HG03457 (cell line): ENCODE data around the gene LRRC1.
A peak's percentile ranks its signal among the peaks of the same experiment; 100 is the strongest.

ENCODE experiments used
- ATAC-seq: cut with Tn5 transposase; IDR thresholded peaks from one replicate; pipeline ENCODE4 v1.9.1; 2021; ENCODE audit warnings: moderate number of reproducible peaks; ENCODE audit not compliant: unreplicated experiment

Gene LRRC1

GRCh38 chr6:53878808-53879207, 84.0 kb downstream of the LRRC1 start:
- no peak for ATAC-seq

DNA sequence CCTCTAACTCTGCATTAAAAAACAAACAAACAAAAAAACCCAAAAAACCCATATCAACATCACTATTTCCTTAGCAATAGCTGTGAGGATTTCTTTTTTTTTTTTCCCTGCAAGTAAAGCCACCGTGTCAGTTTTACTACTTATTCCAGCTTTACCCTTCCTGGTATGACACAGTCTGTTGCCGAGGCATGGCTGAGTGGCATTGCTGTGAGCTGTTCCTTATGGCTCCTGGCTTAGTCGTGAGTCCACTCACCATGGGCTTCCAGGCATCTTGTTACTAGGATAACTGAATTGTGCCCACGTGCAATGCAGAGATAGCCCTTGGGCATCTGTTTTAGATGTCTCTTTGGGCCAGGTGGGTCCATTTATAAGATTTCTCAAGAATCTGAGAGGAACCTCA, 84.8 kb downstream of the LRRC1 start:
- no peak for ATAC-seq

GRCh38 chr6:53887316-53887715, 92.5 kb downstream of the LRRC1 start:
- no peak for ATAC-seq

GRCh38 chr6:53888931-53889330, 94.1 kb downstream of the LRRC1 start:
- ATAC-seq: no peak

- ATAC-seq: no peak
Measured at GRCh38 chr6:53889365-53889764, 94.6 kb downstream of the LRRC1 start.

DNA sequence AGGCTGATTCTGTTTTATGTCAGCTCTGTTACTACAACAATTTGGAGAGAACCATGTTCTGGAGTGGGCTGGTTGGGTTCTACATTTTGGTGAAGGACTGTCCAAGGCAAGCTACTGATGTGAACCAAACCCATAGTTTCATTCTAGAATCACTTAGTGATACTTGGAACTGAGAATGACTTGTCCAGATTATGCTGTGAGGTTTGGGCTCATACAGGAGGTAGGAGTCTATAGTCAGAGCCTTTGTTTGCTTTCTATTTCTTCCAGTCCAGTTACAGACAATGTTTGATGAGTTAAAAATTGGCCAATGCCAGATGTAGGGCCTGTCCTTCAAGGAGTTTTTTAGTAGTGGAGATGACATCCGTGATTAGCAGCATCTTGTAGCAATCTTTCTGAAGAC, 97.9 kb downstream of the LRRC1 start:
- peak; percentile 62 for ATAC-seq

GRCh38 chr6:53894091-53894490, 99.3 kb downstream of the LRRC1 start:
- ATAC-seq: peak; percentile 85

- no peak for ATAC-seq
Measured at GRCh38 chr6:53896196-53896595, 101.4 kb downstream of the LRRC1 start.

- no peak for ATAC-seq
Measured at GRCh38 chr6:53898026-53898795, 103.4 kb downstream of the LRRC1 start.

DNA sequence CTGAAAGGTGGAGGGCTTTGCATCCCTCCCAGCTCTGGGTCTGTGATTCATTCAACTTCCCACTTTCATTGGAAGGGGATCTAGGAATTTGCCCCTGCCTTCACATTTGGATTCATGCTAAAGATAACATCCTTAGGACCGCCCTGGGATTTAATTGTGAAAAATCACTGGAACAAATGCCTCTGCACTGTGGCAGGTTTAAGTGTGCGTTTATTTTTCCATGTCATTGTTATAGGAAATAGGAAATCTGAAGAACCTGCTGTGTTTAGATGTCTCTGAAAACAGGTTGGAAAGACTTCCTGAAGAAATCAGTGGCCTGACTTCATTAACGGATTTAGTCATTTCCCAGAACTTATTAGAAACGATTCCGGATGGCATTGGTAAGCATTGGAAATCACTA, 104.7 kb downstream of the LRRC1 start:
- ATAC-seq: no peak

- ATAC-seq: no peak
Measured at GRCh38 chr6:53903357-53903756, 108.6 kb downstream of the LRRC1 start.

DNA sequence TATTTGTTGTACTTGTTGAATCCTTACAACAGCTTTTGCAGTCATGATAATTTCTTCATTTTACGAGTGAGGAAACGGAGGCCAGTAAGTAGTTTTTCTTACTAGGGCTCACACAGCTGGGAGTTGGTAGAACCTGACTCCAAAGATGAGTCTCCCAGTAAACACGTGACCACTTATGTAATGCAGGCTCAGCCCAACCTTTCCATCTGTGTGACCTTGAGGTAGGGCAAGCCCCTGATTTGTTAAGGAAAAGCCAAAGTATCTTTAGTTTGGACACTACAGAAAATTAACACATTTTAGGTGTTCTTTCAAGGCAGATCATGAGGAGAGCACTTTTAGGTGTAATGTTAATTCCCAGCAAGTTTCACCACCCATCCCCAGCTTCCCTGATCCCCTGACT, 111.3 kb downstream of the LRRC1 start:
- ATAC-seq: no peak

- no peak for ATAC-seq
Measured at GRCh38 chr6:53906842-53907241, 112.0 kb downstream of the LRRC1 start.

GRCh38 chr6:53910834-53911233, 116.0 kb downstream of the LRRC1 start:
- no peak for ATAC-seq

GRCh38 chr6:53912661-53913060, 117.9 kb downstream of the LRRC1 start:
- no peak for ATAC-seq

GRCh38 chr6:53913286-53913685, 118.5 kb downstream of the LRRC1 start:
- no peak for ATAC-seq

GRCh38 chr6:53915026-53915691, 120.4 kb downstream of the LRRC1 start:
- no peak for ATAC-seq

DNA sequence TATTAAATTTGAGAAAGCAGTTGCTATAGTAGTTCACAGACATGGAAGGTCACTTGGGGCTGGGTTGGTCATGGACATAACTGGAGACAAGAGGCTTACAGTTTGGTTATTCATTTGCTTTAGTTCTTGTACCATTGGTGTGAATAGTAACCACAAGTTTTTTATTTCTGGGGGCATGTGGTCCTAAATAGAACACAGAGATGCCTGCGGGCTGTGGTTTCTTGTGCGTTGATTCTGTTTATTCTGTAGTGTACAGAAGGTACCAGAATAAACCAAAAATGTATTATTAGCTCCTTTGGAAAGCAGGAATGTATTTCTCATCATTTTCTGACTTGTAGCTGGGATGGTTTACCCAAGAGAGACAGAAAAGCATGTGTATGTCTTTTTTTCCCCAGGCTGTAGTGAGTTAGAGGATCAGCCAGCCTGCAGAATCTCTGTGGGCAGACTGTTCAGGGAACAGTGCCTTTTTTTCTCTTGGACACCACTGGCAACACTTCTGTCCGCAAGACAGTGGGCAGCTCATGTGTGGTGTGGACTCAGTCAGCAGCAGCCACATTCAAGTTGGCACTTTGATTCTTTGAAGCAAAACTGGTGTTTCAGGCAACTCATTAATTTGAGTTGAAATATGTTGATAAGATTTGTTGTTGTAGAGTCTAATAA, 122.1 kb downstream of the LRRC1 start:
- ATAC-seq: peak; percentile 68

- ATAC-seq: peak; percentile 42
Measured at GRCh38 chr6:53917464-53917842, 122.6 kb downstream of the LRRC1 start.

GRCh38 chr6:53918854-53919510, 124.2 kb downstream of the LRRC1 start:
- no peak for ATAC-seq

GRCh38 chr6:53919881-53920360, 125.1 kb downstream of the LRRC1 start:
- no peak for ATAC-seq
